ENCODE data around the gene CLDN22.

CLDN22 gene

DNA sequence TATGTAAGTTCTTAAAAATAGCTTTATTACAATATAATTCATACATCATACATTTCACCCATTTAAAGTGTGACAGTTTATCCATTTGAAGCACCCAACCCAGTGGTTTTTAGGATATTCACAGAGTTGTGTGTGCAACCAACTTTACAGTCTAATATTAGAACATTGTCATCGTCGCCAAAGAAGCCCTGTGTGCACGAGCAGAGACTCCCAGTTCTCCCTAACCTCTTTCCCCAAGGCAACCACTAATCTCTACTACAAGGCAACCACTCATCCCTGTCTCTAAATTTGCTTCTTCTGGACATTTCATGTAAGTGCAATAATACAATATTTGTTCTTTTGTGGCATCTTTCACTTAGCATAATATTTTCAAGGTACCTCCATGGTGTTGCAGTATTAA lies 47.7 kb downstream of the CLDN22 start:
- DNase-seq, result no peak

DNA sequence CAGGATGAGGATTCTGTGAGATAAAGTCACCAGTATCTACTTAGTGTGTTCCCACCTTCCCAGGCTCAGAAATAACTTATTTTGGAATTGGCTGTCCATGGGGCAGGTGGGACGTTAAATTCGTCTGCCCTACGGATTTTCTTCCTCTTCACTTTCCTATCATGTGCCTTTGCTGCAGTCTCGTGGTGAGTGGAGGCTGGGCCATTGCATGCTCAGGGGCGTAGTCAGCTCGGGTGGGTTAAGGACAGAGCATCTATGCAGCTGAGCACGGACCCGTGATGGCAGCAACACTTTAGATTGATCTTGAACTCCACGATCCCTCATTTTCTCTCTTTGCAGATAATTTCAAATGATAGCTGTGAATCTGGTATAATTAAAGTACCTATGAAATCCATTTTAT lies 51.5 kb downstream of the CLDN22 start:
- DNase-seq, result no peak

Data from C1 segment of cervical spinal cord (tissue), 14 donors.